ENCODE results near the gene HIP1R.

The HIP1R gene

GRCh38 chr12:122837306-122838265 lies 2.3 kb downstream of the HIP1R start:
- in situ Hi-C loops (cut with MboI; ENCODE audit: low pct_unique_long_range_greater_than_20kb, low sequenced_read_pairs, unreplicated experiment) = loop anchor here (25.0 kb wide), 1 partner anchor 400 kb away; the partner anchor contains the start of genes MPHOSPH9 and MTRFR
- no peak for TF ChIP-seq CTCF (IDR thresholded peaks at IDR 0.05; ENCODE audit: extremely low read depth, insufficient read depth, missing control alignments)
- no peak for DNase-seq (ENCODE audit: low spot score)

- in situ Hi-C loops (cut with MboI; ENCODE audit: low pct_unique_long_range_greater_than_20kb, low sequenced_read_pairs, unreplicated experiment) = loop anchor here (25.0 kb wide), 1 partner anchor 398 kb away; the partner anchor contains the start of genes MPHOSPH9 and MTRFR
- DNase-seq (ENCODE audit: low spot score) = no peak
- TF ChIP-seq CTCF (IDR thresholded peaks at IDR 0.05; ENCODE audit: extremely low read depth, insufficient read depth, missing control alignments) = no peak
Observed at GRCh38 chr12:122838841-122839240, 3.6 kb downstream of the HIP1R start.

- DNase-seq (ENCODE audit: low spot score) = no peak
- TF ChIP-seq CTCF (IDR thresholded peaks at IDR 0.05; ENCODE audit: extremely low read depth, insufficient read depth, missing control alignments) = no peak
- in situ Hi-C loops (cut with MboI; ENCODE audit: low pct_unique_long_range_greater_than_20kb, low sequenced_read_pairs, unreplicated experiment) = loop anchor here (25.0 kb wide), 1 partner anchor 397 kb away; the partner anchor contains the start of genes MPHOSPH9 and MTRFR
Observed at GRCh38 chr12:122839907-122840554, 4.8 kb downstream of the HIP1R start.

- in situ Hi-C loops (cut with MboI; ENCODE audit: low pct_unique_long_range_greater_than_20kb, low sequenced_read_pairs, unreplicated experiment) = loop anchor here (25.0 kb wide), 1 partner anchor 396 kb away; the partner anchor contains the start of genes MPHOSPH9 and MTRFR
- no peak for DNase-seq (ENCODE audit: low spot score)
- no peak for TF ChIP-seq CTCF (IDR thresholded peaks at IDR 0.05; ENCODE audit: extremely low read depth, insufficient read depth, missing control alignments)
Observed at GRCh38 chr12:122840580-122841513, 5.6 kb downstream of the HIP1R start.

GRCh38 chr12:122841544-122842321 lies 6.5 kb downstream of the HIP1R start:
- no peak for DNase-seq (ENCODE audit: low spot score)
- TF ChIP-seq CTCF (IDR thresholded peaks at IDR 0.05; ENCODE audit: extremely low read depth, insufficient read depth, missing control alignments) = no peak
- in situ Hi-C loops (cut with MboI; ENCODE audit: low pct_unique_long_range_greater_than_20kb, low sequenced_read_pairs, unreplicated experiment) = loop anchor here (25.0 kb wide), 1 partner anchor 396 kb away; the partner anchor contains the start of genes MPHOSPH9 and MTRFR

Data from GM13977 (cell line).